Lung (tissue), 12 donors: ENCODE data around the gene HTR6. TPM values are rescaled to one million over a fixed set of nuclear protein-coding genes. Genes with fewer than 3 reads are reported as not detected.

ENCODE experiments used
- ATAC-seq: fragments of 200-7000 bp; cut with Tn5 transposase; one replicate; pipeline ENCODE4 v1.9.1; 2020; ENCODE audit warnings: moderate number of reproducible peaks; ENCODE audit not compliant: insufficient read depth, low FRiP score
- DNase-seq, 3 donors: peaks; one replicate each; pipeline ENCODE4 v3.0.0-alpha.2; 2013 to 2017
- H3K27ac ChIP-seq, 2 donors: one replicate each; pipeline ENCODE4 v1.5.1; 2013; ENCODE audit warnings: mild to moderate bottlenecking in 2 of 2, moderate library complexity in 2 of 2, control low read depth in 1 of 2, inconsistent platforms in 1 of 2, low read depth in 1 of 2, low read length in 1 of 2
- H3K27me3 ChIP-seq, 3 donors: one replicate each; pipeline ENCODE4 v1.5.1; 2013; ENCODE audit warnings: low read length in 2 of 3; ENCODE audit not compliant: control insufficient read depth in 3 of 3, insufficient read depth in 3 of 3
- H3K36me3 ChIP-seq, 4 donors: one replicate each; pipeline ENCODE4 v1.5.1; 2013; ENCODE audit warnings: low read length in 4 of 4, mild to moderate bottlenecking in 1 of 4, moderate library complexity in 1 of 4; ENCODE audit not compliant: control insufficient read depth in 4 of 4, insufficient read depth in 4 of 4
- H3K4me1 ChIP-seq, 5 donors: one replicate each; pipeline ENCODE4 v1.5.1; 2013; ENCODE audit warnings: low read length in 5 of 5, mild to moderate bottlenecking in 2 of 5, moderate library complexity in 1 of 5; ENCODE audit not compliant: control insufficient read depth in 5 of 5, insufficient read depth in 5 of 5
- H3K4me3 ChIP-seq: one replicate; pipeline ENCODE4 v1.5.1; 2013; ENCODE audit warnings: mild to moderate bottlenecking, control low read depth, moderate library complexity
- H3K9ac ChIP-seq, 2 donors: one replicate each; pipeline ENCODE4 v1.5.1; 2013; ENCODE audit warnings: low read length in 2 of 2, control low read depth in 1 of 2; ENCODE audit not compliant: insufficient read depth in 1 of 2
- H3K9me3 ChIP-seq, 4 donors: one replicate each; pipeline ENCODE4 v1.5.1; 2013; ENCODE audit warnings: low read length in 3 of 4, mild to moderate bottlenecking in 1 of 4, moderate library complexity in 1 of 4; ENCODE audit not compliant: control insufficient read depth in 4 of 4, insufficient read depth in 3 of 4
- WGBS, 2 donors: extraction: QIAGEN DNeasy Blood & Tissue Kit; methylation state at CpG; one replicate each; pipeline ENCODE4 v1.1.7; 2013; 5-methylcytosine and 5-hydroxymethylcytosine counted together
- polyA plus RNA-seq, 2 donors: library from polyadenylated mRNA; stranded (reverse); fragments of 200-250 nt; gene quantifications; one replicate each; pipeline ENCODE4 v1.2.1, GENCODE V29; 2013
- total RNA-seq, 2 donors: library from RNA; depleted of rRNA in 1 of 2; stranded (reverse); fragments of >200 nt in 1 of 2; gene quantifications; one replicate each; pipeline ENCODE4 v1.2.1, GENCODE V29; 2014 to 2021
- TF ChIP-seq, protein P1 (sequence below): IDR thresholded peaks from 2 replicates; pipeline ENCODE4 v1.5.1; 2012; ENCODE audit warnings: mild to moderate bottlenecking; ENCODE audit errors: control extremely low read depth, extremely low read depth
- donor health status: control.
- donor health status: control.
- donor health status: Bipolar disorder and iron deficiency.
- donor health status: healthy.
- donor health status: DM: yes; HTN: yes; CAD: no.

HTR6 gene
- total and polyA plus RNA-seq, 4 donors = not detected

- Histone ChIP-seq H3K27me3 (no peaks in the 10 kb centered on the region), H3K9ac (no peak overlapping the region), H3K36me3 (peaks cover 3 to 10% (median 6%) of the 10 kb centered on the region in 4 donors), H3K4me1 (peaks cover 7 to 35% (median 16%) of the 10 kb centered on the region in 5 donors), H3K9me3 (no peaks in the 10 kb centered on the region), H3K27ac (no peak overlapping the region), H3K4me3 (no peak overlapping the region)
- TF ChIP-seq, protein P1, sequence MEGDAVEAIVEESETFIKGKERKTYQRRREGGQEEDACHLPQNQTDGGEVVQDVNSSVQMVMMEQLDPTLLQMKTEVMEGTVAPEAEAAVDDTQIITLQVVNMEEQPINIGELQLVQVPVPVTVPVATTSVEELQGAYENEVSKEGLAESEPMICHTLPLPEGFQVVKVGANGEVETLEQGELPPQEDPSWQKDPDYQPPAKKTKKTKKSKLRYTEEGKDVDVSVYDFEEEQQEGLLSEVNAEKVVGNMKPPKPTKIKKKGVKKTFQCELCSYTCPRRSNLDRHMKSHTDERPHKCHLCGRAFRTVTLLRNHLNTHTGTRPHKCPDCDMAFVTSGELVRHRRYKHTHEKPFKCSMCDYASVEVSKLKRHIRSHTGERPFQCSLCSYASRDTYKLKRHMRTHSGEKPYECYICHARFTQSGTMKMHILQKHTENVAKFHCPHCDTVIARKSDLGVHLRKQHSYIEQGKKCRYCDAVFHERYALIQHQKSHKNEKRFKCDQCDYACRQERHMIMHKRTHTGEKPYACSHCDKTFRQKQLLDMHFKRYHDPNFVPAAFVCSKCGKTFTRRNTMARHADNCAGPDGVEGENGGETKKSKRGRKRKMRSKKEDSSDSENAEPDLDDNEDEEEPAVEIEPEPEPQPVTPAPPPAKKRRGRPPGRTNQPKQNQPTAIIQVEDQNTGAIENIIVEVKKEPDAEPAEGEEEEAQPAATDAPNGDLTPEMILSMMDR = no peak
- 72 to 82% methylated on average over 3 of the region's 3 CpGs for WGBS, 2 donors
- ATAC-seq (no peak), DNase-seq (no peak)
Observed at GRCh38 chr1:19617376-19617775, 47.3 kb upstream of the HTR6 start.

DNA sequence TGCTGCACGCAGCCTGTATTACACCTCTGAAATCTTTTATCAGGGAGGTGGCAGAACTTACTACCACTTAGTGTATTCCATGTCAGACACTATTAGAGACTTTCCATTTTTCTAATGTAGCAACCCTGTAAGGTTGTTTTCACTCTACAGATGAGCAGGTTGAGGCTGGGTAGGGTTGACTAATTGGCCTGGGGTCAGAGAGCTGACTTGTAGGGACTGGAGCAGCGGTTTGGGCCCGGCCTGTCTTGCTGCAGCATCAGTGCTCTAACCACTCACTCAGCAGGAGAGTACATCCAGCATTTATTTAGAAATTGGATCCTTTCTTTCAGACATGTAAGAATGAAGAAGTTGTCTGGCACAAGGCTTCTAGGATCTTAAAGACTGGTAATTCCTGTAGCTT is 46.2 kb upstream of the HTR6 start:
- ATAC-seq (no peak), DNase-seq (no peak)
- no peaks in the 10 kb centered on the region for H3K9me3 ChIP-seq
- no peak overlapping the region for H3K9ac ChIP-seq
- H3K4me1 ChIP-seq = peaks cover 2 to 35% (median 16%) of the 10 kb centered on the region in 5 donors
- 97 to 99% methylated on average over 3 of the region's 3 CpGs for WGBS, 2 donors
- H3K27ac ChIP-seq = no peak overlapping the region
- peaks cover 3 to 10% (median 5%) of the 10 kb centered on the region in 4 donors for H3K36me3 ChIP-seq
- no peaks in the 10 kb centered on the region for H3K27me3 ChIP-seq
- TF ChIP-seq, protein P1 = no peak
- no peak overlapping the region for H3K4me3 ChIP-seq

GRCh38 chr1:19619697-19620384 is 44.8 kb upstream of the HTR6 start:
- Histone ChIP-seq H3K27ac (no peak overlapping the region), H3K4me1 (peaks cover 0 to 35% (median 16%) of the 10 kb centered on the region in 5 donors), H3K27me3 (no peaks in the 10 kb centered on the region), H3K4me3 (no peak overlapping the region), H3K36me3 (peaks cover 4 to 14% (median 11%) of the 10 kb centered on the region in 4 donors), H3K9me3 (no peaks in the 10 kb centered on the region), H3K9ac (no peak overlapping the region)
- DNase-seq (peak in 1 of 3 donors; percentile 38), ATAC-seq (no peak)
- TF ChIP-seq, protein P1 = no peak
- 73 to 83% methylated on average over 3 of the region's 3 CpGs for WGBS, 2 donors

DNA sequence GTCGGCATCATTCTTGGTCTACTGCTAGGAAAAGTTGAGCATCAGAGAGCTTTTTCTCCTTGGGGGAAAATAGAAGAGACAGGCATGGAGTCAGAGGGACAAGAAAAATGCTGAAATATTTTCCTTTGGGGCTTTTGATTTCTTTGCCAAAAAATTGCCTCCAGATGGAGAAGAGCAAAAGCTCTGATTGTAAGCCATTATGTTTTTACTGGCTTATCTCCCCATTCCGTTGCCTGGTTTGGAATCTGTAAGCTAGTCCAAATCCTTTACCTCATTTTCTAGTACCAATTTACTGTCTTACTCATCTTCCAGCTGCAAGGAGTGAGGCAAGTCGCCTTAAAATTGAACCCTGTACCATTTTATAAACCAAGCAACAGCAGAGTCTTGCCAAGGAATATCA is 43.9 kb upstream of the HTR6 start:
- no peaks in the 10 kb centered on the region for H3K9me3 ChIP-seq
- no peak overlapping the region for H3K9ac ChIP-seq
- no peaks in the 10 kb centered on the region for H3K27me3 ChIP-seq
- TF ChIP-seq, protein P1 = no peak
- no peak overlapping the region for H3K4me3 ChIP-seq
- no peak overlapping the region for H3K27ac ChIP-seq
- H3K36me3 ChIP-seq = peaks cover 5 to 20% (median 13%) of the 10 kb centered on the region in 4 donors
- ATAC-seq (no peak), DNase-seq (no peak)
- 77 to 92% methylated on average over 3 of the region's 3 CpGs for WGBS, 2 donors
- peaks cover 0 to 37% (median 16%) of the 10 kb centered on the region in 5 donors for H3K4me1 ChIP-seq
